LNCAP (cell line): Measurements from ENCODE around the gene FATE1.

Experiments used
- CTCF ChIP-seq: fragments of 450-650 bp; IDR thresholded peaks from 2 replicates; pipeline ENCODE4 v1.5.1; 2017; ENCODE audit warnings: mild to moderate bottlenecking

The FATE1 gene

GRCh38 chrX:151762802-151763201 lies 47.0 kb downstream of the FATE1 start:
- TF ChIP-seq CTCF, result no peak

GRCh38 chrX:151763711-151764110 lies 47.9 kb downstream of the FATE1 start:
- no peak for TF ChIP-seq CTCF

- no peak for TF ChIP-seq CTCF
These were observed 49.2 kb downstream of the FATE1 start for GRCh38 chrX:151765026-151765425.

- no peak for TF ChIP-seq CTCF
These were observed 55.9 kb downstream of the FATE1 start for GRCh38 chrX:151771726-151772125.
